Heart right ventricle (tissue), 16 donors: Measurements from ENCODE around the gene OR56B1. TPM values are rescaled to one million over a fixed set of nuclear protein-coding genes. Genes with fewer than 3 reads are reported as not detected.
"Not testable (repeated sequence)": the region's sequence is repeated elsewhere in the genome, so short reads cannot be mapped to it uniquely, and the experiment has no call there.

ENCODE experiments used
- ATAC-seq, 8 donors: fragments of 200-7000 bp; cut with Tn5 transposase; one replicate each; pipeline ENCODE4 v1.9.1; 2020; ENCODE audit warnings: mild to moderate bottlenecking in 8 of 8, moderate library complexity in 8 of 8, moderate number of reproducible peaks in 1 of 8
- DNase-seq, 2 donors: peaks; one replicate each; pipeline ENCODE4 v3.0.0-alpha.2; 2020
- H3K27ac ChIP-seq, 10 donors: fragments of 200-600 bp; sonication (generic) in 2 of 10; one replicate each; pipeline versions ENCODE4 v1.5.0 to v1.8.0; 2020 to 2022; ENCODE audit warnings: mild to moderate bottlenecking in 3 of 10
- H3K27me3 ChIP-seq, 7 donors: fragments of 200-600 bp; one replicate each; pipeline ENCODE4 v1.8.0; 2021 to 2022; ENCODE audit warnings: mild to moderate bottlenecking in 2 of 7
- H3K36me3 ChIP-seq, 9 donors: fragments of 200-600 bp; sonication (generic) in 1 of 9; one replicate each; pipeline versions ENCODE4 v1.5.0 to v1.8.0; 2020 to 2022; ENCODE audit warnings: mild to moderate bottlenecking in 2 of 9
- H3K4me1 ChIP-seq, 9 donors: fragments of 200-600 bp; sonication (generic) in 1 of 9; one replicate each; pipeline versions ENCODE4 v1.5.0 to v1.8.0; 2020 to 2022; ENCODE audit warnings: mild to moderate bottlenecking in 4 of 9
- H3K4me3 ChIP-seq, 10 donors: fragments of 200-600 bp; sonication (generic) in 2 of 10; one replicate each; pipeline versions ENCODE4 v1.5.0 to v1.8.0; 2020 to 2022; ENCODE audit warnings: mild to moderate bottlenecking in 7 of 10, moderate library complexity in 2 of 10
- H3K9me3 ChIP-seq, 11 donors: fragments of 200-600 bp in 10 of 11; sonication (generic) in 2 of 11; one replicate each; pipeline versions ENCODE4 v1.5.0 to v1.8.0; 2013 to 2022; ENCODE audit warnings: mild to moderate bottlenecking in 2 of 11, control low read depth in 1 of 11, moderate library complexity in 1 of 11
- CTCF ChIP-seq, 9 donors: fragments of 200-600 bp; sonication (generic) in 2 of 9; IDR thresholded peaks; one replicate each; pipeline versions ENCODE4 v1.5.0 to v1.8.0; 2021 to 2022; ENCODE audit warnings: antibody characterized with exemption in 9 of 9, mild to moderate bottlenecking in 5 of 9, moderate library complexity in 1 of 9
- WGBS, 2 donors: extraction: QIAGEN DNeasy Blood & Tissue Kit; methylation state at CpG; one replicate each; pipeline ENCODE4 v1.1.7; 2013; ENCODE audit warnings: inconsistent platforms in 1 of 2; 5-methylcytosine and 5-hydroxymethylcytosine counted together
- intact Hi-C, 10 donors: fragments of 100-400 bp; cut with DNase I; formaldehyde crosslinking; loops; one replicate each; pipeline versions ENCODE4 v1.11.1 to v1.14.2; 2022
- polyA plus RNA-seq, 2 donors: library from polyadenylated mRNA; stranded (reverse); fragments of 200-250 nt; gene quantifications; one replicate each; pipeline ENCODE4 v1.2.3, GENCODE V29; 2013
- total RNA-seq, 10 donors: library from RNA; stranded (reverse); fragmentation: NEBNext Ultra II Directional in 3 of 10; extraction: Animal tissue kit (Norgen Biotek cat#: 25700) in 3 of 10; gene quantifications; one replicate each; pipeline versions ENCODE4 v1.2.1 to v1.2.4, GENCODE V29; 2021 to 2023
- donor health status: Arrhythmogenic right ventricular cardiomyopathy.
- donor health status: ischemic (EF 13 %, LVEDD 7.1; RV severe dilation, severe dysfunction).
- donor health status: healthy with polysubstance abuse.
- donor health status: DM: no; HTN: yes; CAD: no.
- donor health status: DM: no; HTN: no; CAD: no.
- donor health status: ischemic (EF 25% LVEDD 6.9; RV normal size, moderate dysfunction).
- donor health status: ischemic (EF 25% LVEDD 5.7; RV mildly dilated, moderate dysfunction).
- donor health status: healthy.
- donor health status: DM: yes; HTN: yes; CAD: no.
- donor health status: Ischemic cardiomyopathy.
- donor health status: ischemic (EF 35%, LVEDD 5.7; RV mildly dilated, moderate dysfunction).
- donor health status: nonischemic (EF 11% LVEDD 7.7; RV severe dilation, severe dysfunction).
- donor health status: DM: yes; HTN: yes; CAD: no.
- donor health status: PGD.
- donor health status: ischemic (EF 29% LVEDD 5.4; RV normal size, mild dysfunction).
- donor health status: nonischemic (EF 23%, LVEDD 6.1; RV moderate dilation, normal function).

Gene OR56B1
- total and polyA plus RNA-seq, 12 donors = not detected

GRCh38 chr11:5703741-5704536, 32.3 kb upstream of the OR56B1 start:
- Histone ChIP-seq H3K4me3 (no peak overlapping the region), H3K36me3 (peaks cover 0 to 100% (median 39%) of the 10 kb centered on the region in 9 donors), H3K27ac (no peak overlapping the region), H3K27me3 (no peaks in the 10 kb centered on the region), H3K4me1 (peaks cover 0 to 21% (median 0%) of the 10 kb centered on the region in 9 donors), H3K9me3 (no peaks in the 10 kb centered on the region)
- ATAC-seq (no peak), DNase-seq (no peak)
- intact Hi-C loops = no loop called here
- WGBS, 2 donors = 90 to 91% methylated on average over 2 of the region's 2 CpGs
- no peak for TF ChIP-seq CTCF (IDR thresholded peaks at IDR 0.05)

DNA sequence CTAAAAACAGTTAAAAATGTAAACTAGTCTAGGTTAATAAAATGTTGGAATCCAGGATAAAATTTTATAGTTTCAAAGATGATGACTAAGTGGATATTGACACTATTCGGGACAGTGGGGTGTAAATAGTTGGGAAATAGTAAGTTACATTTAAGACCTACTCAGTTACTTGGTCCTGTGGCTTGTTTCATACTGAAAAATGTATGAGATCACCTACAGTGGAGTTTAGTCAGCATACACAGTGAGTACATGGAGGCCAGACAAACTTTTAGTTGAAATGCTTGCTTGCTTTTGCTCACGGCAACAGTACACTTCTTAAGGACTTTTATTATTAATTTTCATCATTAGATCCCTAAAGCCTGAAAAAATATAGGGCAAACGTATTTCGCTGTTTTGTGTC, 30.6 kb upstream of the OR56B1 start:
- Histone ChIP-seq H3K27me3 (no peaks in the 10 kb centered on the region), H3K4me3 (no peak overlapping the region), H3K36me3 (peaks cover 0 to 97% (median 45%) of the 10 kb centered on the region in 9 donors), H3K4me1 (peaks cover 0 to 11% (median 0%) of the 10 kb centered on the region in 9 donors), H3K9me3 (no peaks in the 10 kb centered on the region), H3K27ac (no peak overlapping the region)
- no peak for ATAC-seq
- WGBS, 2 donors = 87 to 97% methylated on average over 4 of the region's 4 CpGs
- no peak for TF ChIP-seq CTCF (IDR thresholded peaks at IDR 0.05)
- intact Hi-C loops = no loop called here
- DNase-seq = no peak

DNA sequence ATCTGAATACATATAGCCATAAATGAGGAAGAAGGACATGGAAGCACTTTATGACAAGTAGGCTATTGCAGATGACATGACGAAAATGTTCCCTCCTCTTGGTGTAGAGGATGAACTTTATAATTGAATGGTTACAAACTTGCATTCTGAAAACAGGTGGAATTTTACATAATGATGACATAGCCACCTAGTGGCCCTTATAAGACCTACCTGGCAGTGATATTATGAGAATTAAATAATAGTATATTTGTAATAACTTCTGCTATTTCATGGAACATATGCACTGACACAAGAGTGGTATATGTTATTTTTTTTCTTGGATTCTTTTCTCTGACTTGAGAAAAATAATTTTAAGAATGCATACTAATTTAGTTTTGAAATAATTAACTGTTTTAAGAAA, 23.7 kb upstream of the OR56B1 start:
- Histone ChIP-seq H3K4me3 (no peak overlapping the region), H3K9me3 (peaks cover 0 to 12% (median 0%) of the 10 kb centered on the region in 11 donors), H3K27me3 (no peaks in the 10 kb centered on the region), H3K4me1 (no peaks in the 10 kb centered on the region), H3K36me3 (peaks cover 0 to 42% (median 17%) of the 10 kb centered on the region in 9 donors), H3K27ac (no peak overlapping the region)
- TF ChIP-seq CTCF (IDR thresholded peaks at IDR 0.05) = peak in 7 of 9 donors; percentile 4 to 37 (median 29)
- intact Hi-C loops = no loop called here
- 85 to 86% methylated on average over 1 of the region's 1 CpG for WGBS, 2 donors
- no peak for ATAC-seq
- no peak for DNase-seq

DNA sequence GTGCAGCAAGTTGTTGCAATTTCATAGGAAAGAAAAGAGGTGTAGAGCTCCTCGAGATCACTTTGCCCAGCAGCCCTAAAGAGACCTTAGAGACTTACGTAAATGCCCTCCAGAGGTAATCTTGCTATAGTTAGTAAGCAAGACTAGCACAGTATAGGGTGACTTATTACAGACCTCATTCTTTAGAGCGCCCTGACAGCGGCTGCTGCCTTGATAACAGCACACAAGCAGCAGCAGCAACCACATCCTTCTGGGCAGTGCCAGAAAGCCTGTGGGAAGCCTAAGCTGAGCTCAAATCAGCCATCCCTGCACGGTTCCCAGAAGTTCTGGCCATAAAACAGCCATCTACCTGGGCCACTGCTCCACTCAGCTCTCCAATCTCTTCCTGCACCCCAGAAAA, 22.6 kb upstream of the OR56B1 start:
- intact Hi-C loops = no loop called here
- Histone ChIP-seq H3K9me3 (peaks cover 0 to 12% (median 0%) of the 10 kb centered on the region in 11 donors), H3K4me3 (no peak overlapping the region), H3K36me3 (peaks cover 0 to 31% (median 8%) of the 10 kb centered on the region in 9 donors), H3K27ac (no peak overlapping the region), H3K27me3 (no peaks in the 10 kb centered on the region), H3K4me1 (no peaks in the 10 kb centered on the region)
- 41 to 52% methylated on average over 5 of the region's 5 CpGs for WGBS, 2 donors
- ATAC-seq (no peak), DNase-seq (no peak)
- TF ChIP-seq CTCF (IDR thresholded peaks at IDR 0.05) = no peak

DNA sequence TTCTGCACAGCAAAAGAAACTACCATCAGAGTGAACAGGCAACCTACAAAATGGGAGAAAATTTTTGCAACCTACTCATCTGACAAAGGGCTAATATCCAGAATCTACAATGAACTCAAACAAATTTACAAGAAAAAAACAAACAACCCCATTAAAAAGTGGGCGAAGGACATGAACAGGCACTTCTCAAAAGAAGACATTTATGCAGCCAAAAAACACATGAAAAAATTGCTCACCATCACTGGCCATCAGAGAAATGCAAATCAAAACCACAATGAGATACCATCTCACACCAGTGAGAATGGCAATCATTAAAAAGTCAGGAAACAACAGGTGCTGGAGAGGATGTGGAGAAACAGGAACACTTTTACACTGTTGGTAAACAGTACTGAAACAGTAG, 19.7 kb upstream of the OR56B1 start:
- H3K4me3 ChIP-seq, H3K27ac ChIP-seq, H3K36me3 ChIP-seq, H3K27me3 ChIP-seq, ATAC-seq, DNase-seq, intact Hi-C loops, H3K4me1 ChIP-seq: not testable (repeated sequence)
- WGBS, 2 donors = 22 to 100% methylated on average over 1 of the region's 1 CpG
- H3K9me3 ChIP-seq = peaks cover 0 to 12% (median 0%) of the 10 kb centered on the region in 11 donors
